ENCODE data around the gene RUNX2.
"Not testable (repeated sequence)": the region's sequence is repeated elsewhere in the genome, so short reads cannot be mapped to it uniquely, and the experiment has no call there.

The RUNX2 gene

DNA sequence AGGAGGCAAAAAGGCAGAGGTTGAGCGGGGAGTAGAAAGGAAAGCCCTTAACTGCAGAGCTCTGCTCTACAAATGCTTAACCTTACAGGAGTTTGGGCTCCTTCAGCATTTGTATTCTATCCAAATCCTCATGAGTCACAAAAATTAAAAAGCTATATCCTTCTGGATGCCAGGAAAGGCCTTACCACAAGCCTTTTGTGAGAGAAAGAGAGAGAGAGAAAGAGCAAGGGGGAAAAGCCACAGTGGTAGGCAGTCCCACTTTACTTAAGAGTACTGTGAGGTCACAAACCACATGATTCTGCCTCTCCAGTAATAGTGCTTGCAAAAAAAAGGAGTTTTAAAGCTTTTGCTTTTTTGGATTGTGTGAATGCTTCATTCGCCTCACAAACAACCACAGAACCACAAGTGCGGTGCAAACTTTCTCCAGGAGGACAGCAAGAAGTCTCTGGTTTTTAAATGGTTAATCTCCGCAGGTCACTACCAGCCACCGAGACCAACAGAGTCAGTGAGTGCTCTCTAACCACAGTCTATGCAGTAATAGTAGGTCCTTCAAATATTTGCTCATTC lies at the start of gene RUNX2:
Gene RUNX2 (plus strand): TSS at position 375 of the 567 bp plus-strand sequence. CDS start 397 bp downstream, outside the sequence.
- DNase-seq, result no peak

DNA sequence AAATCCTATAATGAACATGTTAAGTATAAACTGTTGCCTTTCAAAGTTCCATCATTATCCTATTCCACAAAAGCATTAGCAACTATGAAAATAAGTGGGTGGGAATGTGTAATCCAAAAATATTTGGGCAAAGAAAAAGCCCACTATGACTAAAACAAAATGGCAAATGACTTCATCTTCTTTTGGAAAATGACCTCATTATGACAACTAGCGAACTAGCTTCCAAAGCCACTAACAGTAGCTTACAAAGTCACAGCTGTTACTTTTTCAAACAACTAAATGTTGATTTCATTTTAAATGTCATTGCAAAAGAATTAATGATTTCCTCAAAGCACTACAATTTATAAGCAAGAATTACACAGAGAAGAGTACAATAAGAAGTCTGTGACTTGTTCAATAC lies 49.8 kb upstream of the RUNX2 start:
- DNase-seq, result no peak

DNA sequence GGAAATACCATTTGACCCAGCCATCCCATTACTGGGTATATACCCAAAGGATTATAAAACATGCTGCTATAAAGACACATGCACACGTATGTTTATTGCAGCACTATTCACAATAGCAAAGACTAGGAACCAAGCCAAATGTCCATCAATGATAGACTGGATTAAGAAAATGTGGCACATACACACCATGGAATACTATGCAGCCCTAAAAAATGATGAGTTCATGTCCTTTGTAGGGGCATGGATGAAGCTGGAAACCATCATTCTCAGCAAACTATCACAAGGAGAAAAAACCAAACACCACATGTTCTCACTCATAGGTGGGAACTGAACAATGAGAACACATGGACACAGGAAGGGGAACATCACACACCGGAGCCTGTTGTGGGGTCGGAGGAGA lies 41.4 kb upstream of the RUNX2 start:
- DNase-seq, result not testable (repeated sequence)

DNA sequence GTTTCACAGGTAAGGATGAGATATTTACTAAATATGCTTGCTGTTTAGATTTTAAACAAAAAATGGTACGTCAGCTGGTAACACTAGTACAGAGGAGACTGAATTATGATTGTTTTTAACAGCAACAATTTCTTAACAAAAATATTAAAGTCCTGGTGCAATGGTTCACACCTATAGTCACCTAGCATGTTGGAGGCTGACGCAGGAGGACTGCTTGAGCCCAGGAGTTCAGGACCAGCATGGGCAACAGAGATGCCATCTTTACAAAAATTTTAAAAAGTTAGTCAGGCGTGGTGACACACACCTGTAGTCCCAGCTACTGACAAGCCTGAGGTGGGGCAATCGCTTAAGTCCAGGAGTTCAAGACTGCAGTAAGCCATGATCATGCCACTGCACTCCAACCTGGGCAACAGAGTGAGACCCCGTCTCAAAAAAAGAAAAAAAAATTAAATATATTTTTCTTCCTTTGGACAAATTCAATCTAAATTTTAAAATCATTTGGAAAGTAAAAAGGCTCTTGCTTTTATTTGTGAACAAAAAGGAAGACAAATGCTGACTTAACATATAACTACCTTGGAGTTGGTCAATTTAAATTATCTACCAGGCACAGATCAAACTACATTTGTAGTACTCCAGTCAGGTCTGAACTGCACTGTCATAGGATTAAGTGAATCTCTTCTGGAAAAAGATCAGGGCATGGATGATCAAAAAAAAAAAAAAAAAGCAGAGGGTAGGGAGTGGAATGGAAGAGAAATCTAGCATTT lies 38.2 kb upstream of the RUNX2 start:
- DNase-seq, result no peak

DNA sequence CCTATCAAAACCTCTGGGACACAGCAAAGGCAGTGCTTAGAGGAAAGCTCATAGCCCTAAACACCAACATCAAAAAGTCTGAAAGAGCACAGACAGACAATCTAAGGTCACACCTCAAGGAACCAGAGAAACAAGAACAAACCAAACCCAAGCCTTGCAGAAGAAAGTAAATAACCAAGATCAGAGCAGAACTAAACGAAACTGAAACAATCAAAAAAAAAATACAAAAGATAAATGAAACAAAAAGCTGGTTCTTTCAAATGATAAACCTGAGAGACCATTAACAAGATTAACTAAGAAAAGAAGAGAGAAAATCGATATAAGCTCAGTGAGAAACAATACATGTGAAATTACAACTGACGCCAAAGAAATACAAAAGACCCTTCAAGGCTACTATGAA lies 34.8 kb upstream of the RUNX2 start:
- no peak for DNase-seq

DNA sequence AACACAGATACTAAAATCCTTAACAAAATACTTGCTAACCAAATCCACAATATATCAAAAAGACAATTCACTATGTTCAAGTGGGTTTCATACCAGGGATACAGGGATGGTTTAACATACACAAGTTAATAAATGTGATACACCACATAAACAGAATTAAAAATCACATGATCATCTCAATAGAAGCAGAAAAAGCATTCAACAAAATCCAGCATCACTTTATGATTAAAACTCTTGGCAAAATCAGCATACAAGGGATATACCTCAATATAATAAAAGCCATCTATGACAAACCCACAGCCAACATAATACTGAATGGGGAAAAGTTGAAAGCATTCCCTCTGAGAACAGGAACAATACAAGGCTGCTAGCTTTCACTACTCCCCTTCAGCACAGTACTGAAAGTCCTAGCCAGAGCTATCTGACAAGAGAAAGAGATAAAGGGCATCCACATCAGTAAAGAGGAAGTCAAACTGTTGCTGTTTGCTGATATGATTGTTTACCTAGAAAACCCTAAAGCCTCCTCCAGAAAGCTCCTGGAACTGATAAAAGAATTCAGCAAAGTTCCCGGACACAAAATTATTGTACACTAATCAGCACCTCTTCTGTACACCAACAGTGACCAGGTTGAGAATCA lies 33.9 kb upstream of the RUNX2 start:
- DNase-seq, result not testable (repeated sequence)

DNA sequence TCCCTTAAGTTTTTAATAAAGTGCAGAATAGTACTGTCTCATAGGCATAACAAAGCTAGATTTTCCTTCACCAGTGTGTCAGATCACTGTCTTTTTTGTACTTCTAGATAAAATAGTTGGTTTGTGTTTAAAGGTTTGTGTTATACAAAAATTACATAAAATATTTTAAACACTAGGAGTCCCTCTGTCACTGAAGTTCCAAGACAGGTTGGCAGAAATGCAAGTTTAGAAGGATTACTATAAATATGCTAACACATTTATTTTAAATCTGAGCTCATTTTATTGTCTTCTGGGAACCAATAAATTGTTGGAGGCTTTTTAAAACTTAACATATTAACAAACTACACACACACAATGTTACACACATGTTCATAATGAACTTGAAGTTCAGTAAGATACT lies 30.8 kb upstream of the RUNX2 start:
- no peak for DNase-seq

DNA sequence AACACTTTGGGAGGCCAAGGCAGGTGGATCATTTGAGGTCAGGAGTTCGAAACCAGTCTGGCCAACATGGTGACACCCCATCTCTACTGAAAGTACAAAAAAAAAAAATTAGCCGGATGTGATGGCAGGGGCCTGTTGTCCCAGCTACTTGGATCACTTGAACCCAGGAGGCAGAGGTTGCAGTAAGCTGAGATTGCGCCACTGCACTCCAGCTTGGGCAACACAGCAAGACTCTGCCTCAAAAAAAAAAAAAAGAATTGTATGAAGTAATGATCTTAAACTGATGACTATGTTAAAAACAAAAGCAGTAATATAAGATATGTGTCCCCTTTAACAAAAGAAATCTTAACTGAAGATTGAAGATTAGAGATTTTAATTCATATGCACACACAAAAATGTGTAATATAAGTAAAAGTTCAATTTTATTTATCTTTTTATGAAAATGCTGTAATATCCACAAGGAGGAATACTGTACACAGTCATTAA lies 29.0 kb upstream of the RUNX2 start:
- DNase-seq, result no peak

DNA sequence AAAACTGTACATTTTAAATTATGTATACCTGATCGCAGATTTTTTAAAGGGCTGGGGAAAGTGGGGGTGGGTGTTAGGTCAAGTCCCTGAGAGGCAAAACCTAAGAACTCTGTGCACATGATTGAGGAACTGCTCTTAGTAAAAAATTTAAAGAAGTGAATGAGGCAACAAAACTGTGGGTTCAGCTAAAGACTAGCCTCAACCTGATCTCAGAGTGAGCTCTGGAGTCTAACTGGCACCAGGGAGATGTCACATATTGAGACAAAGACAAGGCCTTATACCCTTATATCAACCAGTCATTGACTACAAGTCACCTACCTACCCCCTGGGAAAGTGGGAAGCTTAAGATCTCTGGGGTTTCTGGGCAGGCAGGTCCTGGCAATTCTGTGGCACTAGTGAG lies 27.4 kb upstream of the RUNX2 start:
- DNase-seq, result no peak

DNA sequence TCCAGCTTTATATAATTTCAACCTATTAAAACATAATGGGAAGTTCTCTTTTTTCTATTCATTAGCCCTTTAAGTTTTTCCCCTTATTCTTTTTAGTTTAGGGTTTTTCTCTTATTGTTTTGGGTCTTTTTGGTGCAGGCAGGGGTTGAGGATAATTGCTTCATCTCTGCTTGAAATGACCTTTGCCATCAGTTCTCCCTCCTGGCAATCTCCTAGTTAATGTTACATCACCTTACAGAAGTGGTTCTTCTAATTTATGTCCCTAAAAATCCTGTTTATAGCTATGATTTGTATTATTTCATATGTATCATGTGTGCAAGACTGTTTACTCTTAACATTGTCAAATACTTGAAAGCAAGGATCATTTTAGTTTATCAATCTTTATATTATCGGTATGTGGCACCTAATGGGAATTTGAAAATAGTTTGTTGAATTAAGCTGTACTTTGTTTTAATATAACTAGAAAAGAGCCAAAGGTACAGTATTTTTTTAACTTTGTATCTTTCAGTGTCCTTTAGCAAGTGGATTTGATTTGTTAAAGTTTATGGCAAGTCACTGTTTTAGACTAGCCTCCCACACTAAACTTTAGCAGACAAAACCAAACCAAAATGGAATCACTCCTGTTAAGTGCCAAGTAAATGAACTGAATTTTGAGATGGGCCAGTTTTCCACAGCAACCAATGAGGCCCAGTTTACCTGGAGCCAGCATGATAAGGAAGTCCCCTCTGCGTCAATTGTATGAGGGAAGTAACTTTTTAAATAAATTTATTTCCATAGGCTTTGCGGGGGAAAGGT lies 26.6 kb upstream of the RUNX2 start:
- DNase-seq, result no peak

DNA sequence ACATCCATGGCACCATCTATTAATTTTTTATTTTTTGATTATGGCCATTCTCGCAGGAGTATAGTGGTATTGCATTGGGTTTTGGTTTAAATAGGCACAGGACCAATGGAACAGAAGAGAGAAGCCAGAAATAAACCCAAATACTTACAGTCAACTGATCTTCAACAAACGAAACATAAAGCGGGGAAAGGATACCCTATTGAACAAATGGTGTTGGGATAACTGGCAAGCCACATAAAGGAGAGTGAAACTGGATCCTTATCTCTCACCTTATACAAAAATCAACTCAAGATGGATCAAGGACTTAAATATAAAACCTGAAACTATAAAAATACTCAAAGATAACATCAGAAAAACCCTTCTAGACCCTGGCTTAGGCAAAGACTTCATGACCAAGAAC lies 25.3 kb upstream of the RUNX2 start:
- no peak for DNase-seq

DNA sequence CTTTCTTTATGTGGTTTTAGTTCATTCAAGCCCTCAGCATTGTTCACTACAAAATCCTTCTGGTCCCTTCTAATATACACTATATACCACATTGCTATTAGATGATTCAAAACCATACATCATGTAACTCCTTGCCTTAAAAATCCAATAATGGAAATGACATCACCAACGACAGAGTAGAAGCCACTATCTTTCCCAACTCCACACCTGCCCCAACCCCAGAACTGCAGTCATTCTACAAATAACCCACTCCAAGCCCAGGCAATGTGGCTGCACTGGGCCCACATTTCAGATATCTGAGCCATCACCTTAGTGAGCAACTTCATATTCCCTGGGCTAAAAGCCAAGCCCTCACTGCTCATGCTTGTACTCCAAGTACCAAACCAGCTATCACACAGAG lies 22.6 kb upstream of the RUNX2 start:
- no peak for DNase-seq

DNA sequence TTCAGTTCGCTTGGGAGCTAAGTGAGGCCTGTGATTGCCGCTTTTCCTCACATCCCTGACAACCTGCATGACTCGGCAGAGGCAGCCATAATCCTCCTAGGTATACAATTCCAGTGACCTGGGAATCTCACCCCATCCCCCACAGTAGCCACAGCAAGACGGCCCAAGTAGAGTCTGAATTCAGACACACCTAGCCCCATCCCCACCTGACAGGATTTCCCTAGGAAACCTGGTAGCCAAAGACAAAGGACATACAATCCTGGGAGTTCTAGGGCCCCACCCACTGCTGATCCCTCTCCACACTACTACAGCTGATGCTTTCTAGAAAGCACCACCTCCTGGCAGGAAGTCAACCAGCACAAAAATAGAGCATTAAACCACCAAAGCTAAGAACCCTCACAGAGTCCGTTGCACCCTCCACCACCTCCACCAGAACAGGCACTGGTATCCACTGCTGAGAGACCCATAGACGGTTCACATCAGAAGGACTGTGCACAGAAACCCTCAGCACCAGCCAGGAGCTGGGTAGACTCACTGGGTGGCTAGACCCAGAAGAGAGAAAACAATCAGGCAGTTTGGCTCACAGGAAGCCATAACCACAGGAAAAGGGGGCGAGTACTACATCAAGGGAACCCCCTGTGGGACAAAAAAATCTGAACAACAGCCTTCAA lies 17.9 kb upstream of the RUNX2 start:
- DNase-seq, result no peak

DNA sequence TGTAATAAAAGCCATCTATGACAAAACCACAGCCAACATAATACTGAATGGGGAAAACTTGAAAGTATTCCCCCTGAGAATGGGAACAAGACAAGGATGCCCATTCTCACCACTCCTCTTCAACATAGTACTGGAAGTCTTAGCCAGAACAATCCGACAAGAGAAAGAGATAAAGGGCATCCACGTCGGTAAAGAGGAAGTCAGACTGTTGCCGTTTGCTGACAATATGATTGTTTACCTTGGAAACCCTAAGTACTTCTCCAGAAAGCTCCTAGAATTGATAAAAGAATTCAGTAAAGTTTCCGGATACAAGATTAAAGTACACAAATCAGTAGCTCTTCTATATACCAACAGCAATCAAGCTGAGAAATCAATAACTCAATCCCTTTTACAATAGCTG lies 14.0 kb upstream of the RUNX2 start:
- no peak for DNase-seq

DNA sequence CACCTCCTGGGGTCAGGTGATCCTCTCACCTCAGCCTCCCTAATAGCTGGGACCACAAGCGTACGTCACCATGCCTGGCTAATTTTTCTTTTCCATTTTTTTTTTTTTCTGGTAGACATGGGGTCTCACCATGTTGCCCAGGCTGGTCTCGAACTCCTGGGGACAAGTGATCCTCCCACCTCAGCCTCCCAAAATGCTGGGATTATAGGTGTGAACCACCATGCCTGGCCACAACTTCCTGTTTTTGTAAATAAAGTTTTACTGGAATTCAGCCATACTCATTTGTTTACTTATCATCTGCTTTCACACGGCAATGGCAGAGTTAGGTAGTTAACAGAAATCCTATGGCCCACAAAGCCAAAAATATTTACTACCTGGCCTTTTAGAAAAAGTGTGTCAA lies 7.8 kb upstream of the RUNX2 start:
- no peak for DNase-seq

DNA sequence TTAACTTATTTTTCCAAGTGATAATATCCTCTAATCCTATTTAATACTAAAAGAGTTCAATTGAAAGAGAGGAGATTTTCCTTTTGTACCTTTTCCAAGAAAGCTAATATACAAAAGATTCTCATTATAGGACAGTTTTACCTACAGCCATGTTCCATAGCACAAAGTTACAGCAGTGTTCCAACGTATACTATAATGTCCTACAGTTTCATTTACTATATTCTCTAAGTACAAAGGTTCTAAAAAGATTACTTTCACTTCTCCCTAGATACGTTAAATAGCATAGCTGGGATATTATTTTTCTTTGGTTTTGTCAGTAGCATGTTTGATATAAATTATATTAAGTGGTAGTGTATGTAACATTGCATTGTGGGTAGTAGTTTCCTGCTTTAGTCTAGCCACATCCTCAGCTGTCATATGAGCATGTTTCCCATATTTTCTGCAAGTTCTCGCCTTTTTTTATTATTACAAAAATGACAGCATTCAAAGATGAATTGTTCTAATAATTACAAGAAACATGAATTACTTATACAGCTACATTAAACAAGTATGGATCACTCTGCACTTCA lies 4.4 kb upstream of the RUNX2 start:
- DNase-seq, result no peak

DNA sequence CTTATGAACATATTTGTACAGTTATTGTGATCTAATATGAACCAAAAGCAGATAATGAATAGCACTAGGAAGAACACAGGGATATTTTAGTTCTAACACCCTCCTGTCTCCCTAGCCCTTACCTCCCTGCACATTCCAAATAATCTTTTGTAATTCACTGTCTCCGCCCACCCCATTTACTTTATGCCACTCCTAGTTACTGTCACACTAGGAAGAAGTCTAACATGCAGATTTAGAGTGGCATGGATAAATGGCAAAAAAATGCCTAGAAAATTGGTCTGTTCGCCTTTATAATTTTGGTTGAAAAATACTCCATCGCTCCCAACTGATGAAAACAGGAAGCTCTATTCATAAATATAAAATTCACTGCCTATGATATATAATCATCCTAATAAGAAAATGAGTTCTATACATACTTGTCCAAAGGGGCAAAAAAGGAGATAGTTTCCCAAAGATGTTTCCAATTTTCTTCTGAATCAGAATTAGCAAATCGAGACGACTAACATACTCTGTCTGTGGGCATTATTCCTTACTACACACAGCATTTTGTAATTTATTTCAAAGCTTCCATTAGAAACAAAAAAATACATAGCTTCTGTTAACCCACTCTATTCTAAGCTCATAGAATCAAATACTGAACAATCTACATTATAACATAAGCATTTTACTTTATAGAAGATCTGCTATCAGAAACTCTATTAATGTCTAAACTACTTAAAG lies 1.3 kb upstream of the RUNX2 start:
- no peak for DNase-seq

DNA sequence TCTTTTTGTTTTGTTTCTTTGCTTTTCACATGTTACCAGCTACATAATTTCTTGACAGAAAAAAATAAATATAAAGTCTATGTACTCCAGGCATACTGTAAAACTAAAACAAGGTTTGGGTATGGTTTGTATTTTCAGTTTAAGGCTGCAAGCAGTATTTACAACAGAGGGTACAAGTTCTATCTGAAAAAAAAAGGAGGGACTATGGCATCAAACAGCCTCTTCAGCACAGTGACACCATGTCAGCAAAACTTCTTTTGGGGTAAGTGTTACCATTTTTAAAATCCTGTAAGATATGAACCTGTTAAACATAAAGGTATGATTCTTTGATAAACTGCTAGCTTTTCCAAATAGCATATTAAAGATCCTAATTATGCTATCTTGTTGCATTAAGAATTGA lies 393 bp downstream of the RUNX2 start:
- DNase-seq, result no peak

DNA sequence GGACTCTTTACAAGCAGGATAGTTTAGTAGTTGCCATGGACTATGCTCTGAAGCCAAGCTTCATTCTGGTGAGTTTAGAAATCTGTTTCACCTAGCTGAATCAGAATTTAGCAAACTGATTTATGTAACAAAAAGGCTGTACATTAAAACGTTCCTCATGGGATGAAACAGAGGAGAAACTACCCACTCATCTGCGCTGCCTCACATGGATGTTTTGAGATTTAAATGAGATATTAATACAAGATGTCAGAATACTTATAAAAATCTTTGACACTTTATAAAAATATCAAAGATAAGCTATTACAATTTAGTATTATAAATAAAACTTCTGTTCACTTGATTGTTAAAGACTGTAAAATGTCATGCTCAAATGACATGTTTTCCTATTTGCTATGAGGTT lies 16.8 kb downstream of the RUNX2 start:
- no peak for DNase-seq

DNA sequence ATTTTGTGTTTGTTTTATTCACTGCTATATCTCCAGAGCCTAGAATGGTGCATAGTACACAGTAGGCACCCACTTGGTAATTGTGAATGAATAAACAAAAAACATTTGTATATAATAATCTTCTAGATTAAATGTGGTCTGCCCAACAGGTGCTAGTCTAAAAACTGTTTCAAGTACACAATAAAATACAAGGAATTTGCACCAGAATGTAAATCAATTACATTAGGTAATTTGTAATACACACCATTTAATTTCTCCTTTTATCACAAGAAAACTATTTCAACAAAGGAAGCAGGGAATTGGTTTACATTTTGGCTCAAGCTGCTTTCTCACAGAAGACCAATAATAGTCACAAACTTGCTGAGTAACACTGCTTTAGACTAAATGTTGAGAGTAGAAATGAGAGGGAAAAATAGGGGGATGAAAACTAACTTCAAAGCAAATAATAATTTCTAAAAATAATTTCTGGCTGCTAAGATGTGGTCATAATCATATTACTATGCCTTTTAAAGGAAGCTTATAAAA lies 22.1 kb downstream of the RUNX2 start:
- peak; percentile 65 for DNase-seq

DNA sequence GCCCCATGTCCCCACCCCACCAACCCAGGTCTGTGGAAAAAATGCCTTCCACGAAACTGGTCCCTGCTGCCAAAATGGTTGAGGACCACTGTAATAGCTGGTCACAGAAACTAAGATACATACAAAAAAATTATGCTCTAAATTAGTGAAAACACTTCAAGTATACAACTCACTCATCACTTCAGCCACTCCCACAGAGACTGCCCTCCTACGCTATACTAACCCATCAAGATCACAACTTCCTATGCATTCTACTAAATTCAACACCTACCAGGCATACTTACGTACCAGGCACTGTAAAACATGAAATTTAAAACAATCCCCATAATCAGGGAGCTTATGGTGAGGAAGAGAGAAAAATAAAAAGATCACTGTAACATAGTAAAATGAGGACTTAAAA lies 22.9 kb downstream of the RUNX2 start:
- DNase-seq, result no peak

DNA sequence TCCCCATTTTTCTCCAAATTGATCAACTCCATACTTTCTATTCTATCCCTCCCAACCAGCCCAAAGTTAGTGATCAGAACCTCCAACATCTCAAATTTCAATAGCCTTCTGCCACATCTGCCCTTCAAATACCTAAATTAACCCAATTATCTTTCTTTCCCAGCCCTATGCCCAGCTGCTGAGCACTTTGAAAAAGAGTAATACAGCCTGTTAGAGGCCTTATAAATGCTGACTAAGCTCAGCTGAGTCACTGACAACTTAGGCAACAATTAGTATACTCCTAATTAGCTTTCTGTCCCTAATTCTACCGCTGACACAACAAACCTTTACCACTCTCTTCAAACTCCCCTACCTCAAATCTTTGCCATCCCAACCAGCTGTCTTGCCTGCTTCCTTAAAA lies 23.5 kb downstream of the RUNX2 start:
- peak; percentile 78 for DNase-seq
